Esophagus muscularis mucosa (tissue), 4 donors: ENCODE measurements around the gene LOXL1. TPM values are rescaled to one million over a fixed set of nuclear protein-coding genes. Genes with fewer than 3 reads are reported as not detected.

Source experiments
- DNase-seq: peaks from one replicate; pipeline ENCODE4 v3.0.0-alpha.2; 2017; ENCODE audit errors: extremely low spot score
- H3K27ac ChIP-seq, 4 donors: fragments of 200-600 bp; sonication (generic); replicated peaks in 1 of 4; 1 replicate in 3 of 4; 2 replicates in 1 of 4; pipeline ENCODE4 v1.5.1; 2016 to 2019; ENCODE audit warnings: mild to moderate bottlenecking in 1 of 4
- H3K27me3 ChIP-seq, 4 donors: fragments of 200-600 bp; sonication (generic); one replicate each; pipeline versions ENCODE4 v1.5.1 to v1.6.0; 2016 to 2019
- H3K36me3 ChIP-seq, 4 donors: fragments of 200-600 bp; sonication (generic); one replicate each; pipeline ENCODE4 v1.5.1; 2016 to 2019
- H3K4me1 ChIP-seq, 4 donors: fragments of 200-600 bp; sonication (generic); one replicate each; pipeline ENCODE4 v1.5.1; 2016 to 2019
- H3K4me3 ChIP-seq, 4 donors: fragments of 200-600 bp; sonication (generic); 1 replicate in 2 of 4; 2 replicates in 2 of 4; pipeline ENCODE4 v1.5.1; 2016 to 2019; ENCODE audit warnings: mild to moderate bottlenecking in 4 of 4, moderate library complexity in 1 of 4
- H3K9me3 ChIP-seq, 4 donors: fragments of 200-600 bp; sonication (generic); 1 replicate in 3 of 4; 2 replicates in 1 of 4; pipeline ENCODE4 v1.5.1; 2016 to 2019
- EP300 ChIP-seq: sonication (generic); formaldehyde crosslinking; IDR thresholded peaks from one replicate; pipeline ENCODE4 v1.6.1; 2017; ENCODE audit warnings: antibody characterized with exemption
- POLR2A ChIP-seq: fragments of 450-650 bp; IDR thresholded peaks from one replicate; pipeline ENCODE4 v1.6.1; 2017; ENCODE audit warnings: antibody characterized with exemption, moderate library complexity, mild to moderate bottlenecking, low read depth
- POLR2AphosphoS5 ChIP-seq, 2 donors: sonication (generic); formaldehyde crosslinking; IDR thresholded peaks; one replicate each; pipeline ENCODE4 v1.6.1; 2017; ENCODE audit warnings: antibody characterized with exemption in 2 of 2
- WGBS: methylation state at CpG from one replicate; pipeline ENCODE4 v1.1.5; 2018; 5-methylcytosine and 5-hydroxymethylcytosine counted together
- intact Hi-C: fragments of 100-400 bp; cut with DNase I; formaldehyde crosslinking; loops from one replicate; pipeline ENCODE4 v1.15.1; 2023
- total RNA-seq, 4 donors: library from RNA; depleted of rRNA; stranded (reverse); fragments of >200 nt; gene quantifications; one replicate each; pipeline versions ENCODE4 v1.1.0 to v1.2.1, GENCODE V29; 2016
- TF ChIP-seq, protein P1 (sequence below), 3 experiments: fragments of 200-600 bp in 2 of 3; fragments of 450-650 bp in 1 of 3; sonication (generic) in 2 of 3; IDR thresholded peaks; one replicate each; pipeline ENCODE4 v1.5.1; 2017 to 2019; ENCODE audit warnings: antibody characterized with exemption in 3 of 3, mild to moderate bottlenecking in 2 of 3, moderate library complexity in 1 of 3

LOXL1 gene
- total RNA-seq, 4 donors from 2014 or later, result 19.7 to 84.3 (median 39.1) TPM

- H3K27ac ChIP-seq, result no peak overlapping the region
- no peak for DNase-seq
- no peaks in the 10 kb centered on the region for H3K27me3 ChIP-seq
- H3K36me3 ChIP-seq, result no peaks in the 10 kb centered on the region
- peaks cover 0 to 12% (median 10%) of the 10 kb centered on the region in 4 donors for H3K4me1 ChIP-seq
- no peaks in the 10 kb centered on the region for H3K9me3 ChIP-seq
- H3K4me3 ChIP-seq, result no peak overlapping the region
- TF ChIP-seq POLR2A (no peak), POLR2AphosphoS5 (IDR thresholded peaks at IDR 0.05) (no peak), EP300 (no peak)
- TF ChIP-seq, protein P1, sequence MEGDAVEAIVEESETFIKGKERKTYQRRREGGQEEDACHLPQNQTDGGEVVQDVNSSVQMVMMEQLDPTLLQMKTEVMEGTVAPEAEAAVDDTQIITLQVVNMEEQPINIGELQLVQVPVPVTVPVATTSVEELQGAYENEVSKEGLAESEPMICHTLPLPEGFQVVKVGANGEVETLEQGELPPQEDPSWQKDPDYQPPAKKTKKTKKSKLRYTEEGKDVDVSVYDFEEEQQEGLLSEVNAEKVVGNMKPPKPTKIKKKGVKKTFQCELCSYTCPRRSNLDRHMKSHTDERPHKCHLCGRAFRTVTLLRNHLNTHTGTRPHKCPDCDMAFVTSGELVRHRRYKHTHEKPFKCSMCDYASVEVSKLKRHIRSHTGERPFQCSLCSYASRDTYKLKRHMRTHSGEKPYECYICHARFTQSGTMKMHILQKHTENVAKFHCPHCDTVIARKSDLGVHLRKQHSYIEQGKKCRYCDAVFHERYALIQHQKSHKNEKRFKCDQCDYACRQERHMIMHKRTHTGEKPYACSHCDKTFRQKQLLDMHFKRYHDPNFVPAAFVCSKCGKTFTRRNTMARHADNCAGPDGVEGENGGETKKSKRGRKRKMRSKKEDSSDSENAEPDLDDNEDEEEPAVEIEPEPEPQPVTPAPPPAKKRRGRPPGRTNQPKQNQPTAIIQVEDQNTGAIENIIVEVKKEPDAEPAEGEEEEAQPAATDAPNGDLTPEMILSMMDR (IDR thresholded peaks at IDR 0.05), result no peak
- WGBS, result 71% methylated on average over 9 of the region's 10 CpGs
- intact Hi-C loops, result loop anchor here (10.0 kb wide), 1 partner anchor 145 kb away; the partner anchor contains the start of gene INSYN1
Measured at GRCh38 chr15:73900095-73900712, 26.1 kb upstream of the LOXL1 start.

GRCh38 chr15:73901126-73901810 lies 25.0 kb upstream of the LOXL1 start:
- intact Hi-C loops, result loop anchor here (10.0 kb wide), 1 partner anchor 146 kb away; the partner anchor contains the start of gene INSYN1
- H3K27me3 ChIP-seq, result no peaks in the 10 kb centered on the region
- no peak overlapping the region for H3K27ac ChIP-seq
- no peaks in the 10 kb centered on the region for H3K36me3 ChIP-seq
- 90% methylated on average over 7 of the region's 7 CpGs for WGBS
- no peak for DNase-seq
- no peak overlapping the region for H3K4me3 ChIP-seq
- TF ChIP-seq EP300 (no peak), POLR2A (no peak), POLR2AphosphoS5 (IDR thresholded peaks at IDR 0.05) (no peak)
- TF ChIP-seq, protein P1 (IDR thresholded peaks at IDR 0.05), result no peak
- peaks cover 0 to 12% (median 10%) of the 10 kb centered on the region in 4 donors for H3K4me1 ChIP-seq
- no peaks in the 10 kb centered on the region for H3K9me3 ChIP-seq

DNA sequence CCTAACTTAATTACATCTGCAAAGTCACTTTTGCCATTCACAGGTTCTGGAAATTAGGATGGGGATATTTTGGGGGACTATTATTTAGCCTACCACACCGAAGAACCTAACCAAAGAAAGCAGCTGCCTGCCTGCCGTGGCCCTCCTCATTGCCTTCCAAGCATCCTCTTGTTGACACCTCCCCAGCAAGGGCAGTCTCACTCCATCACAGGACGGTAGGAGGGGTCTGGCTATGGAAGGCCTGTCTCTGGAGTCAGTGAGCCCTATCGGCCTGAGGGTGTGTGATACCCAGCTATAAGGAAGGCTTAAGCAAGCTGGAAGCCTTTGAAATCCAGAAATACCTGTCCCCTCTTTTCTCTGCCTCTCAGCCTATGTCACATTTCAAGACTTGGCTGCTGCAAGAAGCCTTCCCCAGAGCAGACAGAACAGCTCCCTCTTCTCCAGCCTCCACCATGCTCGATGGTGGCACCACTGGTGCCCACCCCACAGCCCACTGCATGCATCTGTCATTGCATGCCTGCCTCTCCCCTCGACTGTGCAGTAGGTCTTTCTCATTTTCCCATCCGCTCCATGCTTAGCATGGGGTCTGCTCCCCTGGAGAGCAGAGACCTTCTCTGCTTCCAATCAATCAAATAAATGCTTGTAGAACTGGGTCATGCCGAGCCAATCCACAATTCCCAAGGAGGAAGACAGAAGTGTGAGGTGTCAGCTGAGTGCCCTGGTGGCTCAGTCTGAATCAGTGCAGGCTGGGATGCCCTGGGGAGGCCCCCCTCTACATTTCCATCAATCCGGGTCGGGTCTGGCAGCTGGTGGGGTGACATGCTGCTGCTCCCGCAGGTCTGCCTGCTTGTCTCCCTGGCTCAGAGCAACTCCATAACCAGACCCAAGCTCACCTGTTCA lies 23.9 kb upstream of the LOXL1 start:
- no peaks in the 10 kb centered on the region for H3K9me3 ChIP-seq
- H3K27ac ChIP-seq, result no peak overlapping the region
- no peak for TF ChIP-seq EP300
- no peak for TF ChIP-seq POLR2AphosphoS5 (IDR thresholded peaks at IDR 0.05)
- no peak for TF ChIP-seq POLR2A
- TF ChIP-seq, protein P1 (IDR thresholded peaks at IDR 0.05), result no peak
- H3K27me3 ChIP-seq, result no peaks in the 10 kb centered on the region
- intact Hi-C loops, result loop anchor here (10.0 kb wide), 1 partner anchor 148 kb away; the partner anchor contains the start of gene INSYN1
- H3K4me3 ChIP-seq, result no peak overlapping the region
- no peak for DNase-seq
- H3K4me1 ChIP-seq, result peaks cover 0 to 12% (median 10%) of the 10 kb centered on the region in 4 donors
- WGBS, result 73% methylated on average over 11 of the region's 11 CpGs
- no peaks in the 10 kb centered on the region for H3K36me3 ChIP-seq

GRCh38 chr15:73904026-73904815 lies 22.0 kb upstream of the LOXL1 start:
- Histone ChIP-seq H3K36me3 (no peaks in the 10 kb centered on the region), H3K4me1 (peaks cover 0 to 18% (median 13%) of the 10 kb centered on the region in 4 donors), H3K27me3 (no peaks in the 10 kb centered on the region), H3K9me3 (no peaks in the 10 kb centered on the region), H3K4me3 (no peak overlapping the region), H3K27ac (no peak overlapping the region)
- WGBS, result 89% methylated on average over 7 of the region's 9 CpGs
- no peak for DNase-seq
- TF ChIP-seq POLR2AphosphoS5 (IDR thresholded peaks at IDR 0.05) (no peak), EP300 (no peak), POLR2A (no peak)
- TF ChIP-seq, protein P1 (IDR thresholded peaks at IDR 0.05), result no peak
- intact Hi-C loops, result loop anchor here (10.0 kb wide), 1 partner anchor 149 kb away; the partner anchor contains the start of gene INSYN1
